Neural progenitor cell (in vitro differentiated cells): Measurements from ENCODE around the gene LGSN. TPM values are rescaled to one million over a fixed set of nuclear protein-coding genes. Genes with fewer than 3 reads are reported as not detected.

Source experiments
- DNase-seq: peaks from one replicate; pipeline ENCODE4 v3.0.0-alpha.2; 2016; ENCODE audit warnings: low spot score
- H2AFZ ChIP-seq: fragments of 200-600 bp; sonication (generic); replicated peaks from 2 replicates; pipeline ENCODE4 v1.6.1; 2016; ENCODE audit warnings: antibody characterized with exemption
- H3F3A ChIP-seq: fragments of 200-600 bp; sonication (generic); 2 replicates; pipeline ENCODE4 v1.6.1; 2016; ENCODE audit warnings: antibody characterized with exemption, low read depth
- H3K27ac ChIP-seq: fragments of 200-600 bp; sonication (generic); 2 replicates; pipeline ENCODE4 v1.5.1; 2016; ENCODE audit warnings: mild to moderate bottlenecking
- H3K27me3 ChIP-seq: fragments of 200-600 bp; sonication (generic); 2 replicates; pipeline ENCODE4 v1.6.1; 2016; ENCODE audit warnings: mild to moderate bottlenecking, moderate library complexity
- H3K36me3 ChIP-seq: fragments of 200-600 bp; sonication (generic); 2 replicates; pipeline ENCODE4 v1.5.1; 2016
- H3K4me1 ChIP-seq: fragments of 200-600 bp; sonication (generic); 2 replicates; pipeline ENCODE4 v1.6.1; 2016; ENCODE audit warnings: mixed run types
- H3K4me2 ChIP-seq: fragments of 200-600 bp; sonication (generic); 2 replicates; pipeline ENCODE4 v1.6.1; 2016
- H3K4me3 ChIP-seq: fragments of 200-600 bp; sonication (generic); 2 replicates; pipeline ENCODE4 v1.5.1; 2016
- H3K79me2 ChIP-seq: fragments of 200-600 bp; sonication (generic); 2 replicates; pipeline ENCODE4 v1.6.1; 2016; ENCODE audit warnings: low read depth
- H3K9ac ChIP-seq: fragments of 200-600 bp; sonication (generic); 2 replicates; pipeline ENCODE4 v1.6.1; 2016
- H3K9me3 ChIP-seq: fragments of 200-600 bp; sonication (generic); 2 replicates; pipeline ENCODE4 v1.5.1; 2016; ENCODE audit warnings: low read depth
- H4K20me1 ChIP-seq: fragments of 200-600 bp; sonication (generic); 2 replicates; pipeline ENCODE4 v1.6.1; 2016; ENCODE audit warnings: low read depth
- H3K27ac Mint-ChIP-seq: 3 replicates; pipeline ENCODE4 v1.8.0; 2021; ENCODE audit warnings: mixed read lengths
- H3K27me3 Mint-ChIP-seq: 2 replicates; pipeline ENCODE4 v1.8.0; 2022; ENCODE audit warnings: low read depth, mild to moderate bottlenecking, inconsistent platforms, moderate library complexity, mixed read lengths; ENCODE audit not compliant: insufficient read depth
- H3K36me3 Mint-ChIP-seq: 3 replicates; pipeline ENCODE4 v1.8.0; 2021; ENCODE audit warnings: mixed read lengths
- H3K4me1 Mint-ChIP-seq: 3 replicates; pipeline ENCODE4 v1.8.0; 2021; ENCODE audit warnings: mixed read lengths
- H3K4me3 Mint-ChIP-seq: 3 replicates; pipeline ENCODE4 v1.8.0; 2021; ENCODE audit warnings: mild to moderate bottlenecking, moderate library complexity, mixed read lengths
- H3K9me3 Mint-ChIP-seq: 3 replicates; pipeline ENCODE4 v1.8.0; 2020; ENCODE audit warnings: mixed read lengths
- EZH2 ChIP-seq: fragments of 200-600 bp; sonication (generic); IDR thresholded peaks from 2 replicates; pipeline ENCODE4 v1.6.1; 2017; ENCODE audit warnings: antibody characterized with exemption, mild to moderate bottlenecking, moderate library complexity
- EZH2phosphoT487 ChIP-seq: fragments of 200-600 bp; sonication (generic); IDR thresholded peaks from 2 replicates; pipeline ENCODE4 v1.6.1; 2017; ENCODE audit warnings: antibody characterized with exemption
- total RNA-seq: library from RNA; depleted of rRNA; stranded (reverse); fragments of >200 nt; gene quantifications from 2 replicates; pipeline ENCODE4 v1.2.3, GENCODE V29; 2015; ENCODE audit warnings: low replicate concordance
- TF ChIP-seq, protein P1 (sequence below): fragments of 200-600 bp; sonication (generic); IDR thresholded peaks from 2 replicates; pipeline ENCODE4 v1.5.1; 2017; ENCODE audit warnings: antibody characterized with exemption, mild to moderate bottlenecking

LGSN gene
- total RNA-seq, 1 donor from 2014 or later, result 0.09 TPM

DNA sequence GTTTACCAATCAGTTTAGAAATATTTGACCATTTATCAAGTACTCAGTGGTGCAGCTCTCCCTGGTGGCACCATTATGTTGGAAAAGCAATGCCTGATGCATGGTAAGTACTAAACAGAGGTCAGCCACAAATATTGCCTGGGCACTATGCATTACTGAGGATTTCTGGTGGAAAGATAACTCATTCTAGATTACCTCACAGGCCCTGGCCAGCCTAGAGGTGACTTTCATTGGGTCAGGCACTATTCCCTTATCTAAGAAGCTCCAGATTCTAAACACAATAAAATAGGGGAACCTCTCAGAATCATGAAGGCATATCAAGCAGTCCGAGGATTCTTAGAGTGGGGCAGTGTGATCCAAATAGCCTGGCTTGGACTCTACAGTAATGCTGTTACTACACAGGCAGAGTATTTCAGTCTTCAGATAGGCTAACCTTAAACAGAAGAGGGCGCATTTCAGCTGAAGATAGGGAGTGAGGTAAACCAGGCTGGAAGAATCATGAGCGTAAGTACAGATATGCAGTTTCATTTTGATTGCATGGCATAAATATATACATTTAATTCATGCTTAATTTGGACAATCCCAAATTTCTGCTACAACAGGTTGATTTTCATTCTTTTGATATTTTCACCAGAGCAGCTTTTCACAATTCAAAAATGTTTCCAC, 12.1 kb downstream of the LGSN start:
- Histone ChIP-seq H3F3A (no peaks in the 10 kb centered on the region), H3K27ac (no peak overlapping the region), H4K20me1 (no peaks in the 10 kb centered on the region), H3K36me3 (no peaks in the 10 kb centered on the region), H3K4me3 (no peak overlapping the region), H3K79me2 (no peaks in the 10 kb centered on the region), H3K4me2 (no peak overlapping the region), H3K9me3 (no peaks in the 10 kb centered on the region), H2AFZ (no peak overlapping the region), H3K27me3 (no peaks in the 10 kb centered on the region), H3K4me1 (no peaks in the 10 kb centered on the region), H3K9ac (no peak overlapping the region)
- H3K27ac Mint-ChIP-seq, result no peak overlapping the region
- no peaks in the 10 kb centered on the region for H3K36me3 Mint-ChIP-seq
- H3K4me3 Mint-ChIP-seq, result no peak overlapping the region
- no peak for TF ChIP-seq EZH2phosphoT487
- TF ChIP-seq, protein P1, sequence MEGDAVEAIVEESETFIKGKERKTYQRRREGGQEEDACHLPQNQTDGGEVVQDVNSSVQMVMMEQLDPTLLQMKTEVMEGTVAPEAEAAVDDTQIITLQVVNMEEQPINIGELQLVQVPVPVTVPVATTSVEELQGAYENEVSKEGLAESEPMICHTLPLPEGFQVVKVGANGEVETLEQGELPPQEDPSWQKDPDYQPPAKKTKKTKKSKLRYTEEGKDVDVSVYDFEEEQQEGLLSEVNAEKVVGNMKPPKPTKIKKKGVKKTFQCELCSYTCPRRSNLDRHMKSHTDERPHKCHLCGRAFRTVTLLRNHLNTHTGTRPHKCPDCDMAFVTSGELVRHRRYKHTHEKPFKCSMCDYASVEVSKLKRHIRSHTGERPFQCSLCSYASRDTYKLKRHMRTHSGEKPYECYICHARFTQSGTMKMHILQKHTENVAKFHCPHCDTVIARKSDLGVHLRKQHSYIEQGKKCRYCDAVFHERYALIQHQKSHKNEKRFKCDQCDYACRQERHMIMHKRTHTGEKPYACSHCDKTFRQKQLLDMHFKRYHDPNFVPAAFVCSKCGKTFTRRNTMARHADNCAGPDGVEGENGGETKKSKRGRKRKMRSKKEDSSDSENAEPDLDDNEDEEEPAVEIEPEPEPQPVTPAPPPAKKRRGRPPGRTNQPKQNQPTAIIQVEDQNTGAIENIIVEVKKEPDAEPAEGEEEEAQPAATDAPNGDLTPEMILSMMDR, result peak; percentile 62
- TF ChIP-seq EZH2, result no peak
- H3K9me3 Mint-ChIP-seq, result no peaks in the 10 kb centered on the region
- DNase-seq, result peak; percentile 55
- H3K4me1 Mint-ChIP-seq, result no peaks in the 10 kb centered on the region
- no peaks in the 10 kb centered on the region for H3K27me3 Mint-ChIP-seq

DNA sequence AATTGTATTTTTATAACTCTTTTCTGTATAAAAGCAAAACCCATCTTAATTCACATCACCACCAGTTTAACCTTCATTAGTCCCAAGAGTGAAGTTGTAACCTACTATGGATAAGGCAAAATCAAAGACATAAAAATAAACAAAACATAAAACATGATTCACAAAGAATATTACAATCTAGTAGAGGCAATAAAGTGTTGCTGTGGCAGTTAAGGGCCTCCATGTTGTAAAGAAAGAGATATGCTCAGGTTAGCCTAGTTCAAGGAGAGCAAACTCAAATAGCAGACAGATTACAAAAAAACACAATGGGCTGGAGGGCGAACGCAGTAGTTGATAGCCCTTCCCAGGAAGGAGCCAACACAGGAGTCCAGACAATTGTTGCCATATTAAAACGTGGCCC, 13.4 kb downstream of the LGSN start:
- no peaks in the 10 kb centered on the region for H3K36me3 ChIP-seq
- no peaks in the 10 kb centered on the region for H3K4me1 ChIP-seq
- H3K27ac Mint-ChIP-seq, result no peak overlapping the region
- H3K79me2 ChIP-seq, result no peaks in the 10 kb centered on the region
- no peaks in the 10 kb centered on the region for H3K36me3 Mint-ChIP-seq
- no peak overlapping the region for H3K4me3 Mint-ChIP-seq
- no peaks in the 10 kb centered on the region for H3K27me3 ChIP-seq
- H3K4me2 ChIP-seq, result no peak overlapping the region
- H3K27me3 Mint-ChIP-seq, result no peaks in the 10 kb centered on the region
- no peak overlapping the region for H3K4me3 ChIP-seq
- no peak overlapping the region for H3K27ac ChIP-seq
- TF ChIP-seq EZH2phosphoT487 (no peak), EZH2 (no peak)
- TF ChIP-seq, protein P1, result no peak
- no peaks in the 10 kb centered on the region for H4K20me1 ChIP-seq
- H3K9me3 Mint-ChIP-seq, result no peaks in the 10 kb centered on the region
- no peaks in the 10 kb centered on the region for H3K9me3 ChIP-seq
- no peak overlapping the region for H2AFZ ChIP-seq
- no peak overlapping the region for H3K9ac ChIP-seq
- no peaks in the 10 kb centered on the region for H3K4me1 Mint-ChIP-seq
- no peaks in the 10 kb centered on the region for H3F3A ChIP-seq
- DNase-seq, result no peak

DNA sequence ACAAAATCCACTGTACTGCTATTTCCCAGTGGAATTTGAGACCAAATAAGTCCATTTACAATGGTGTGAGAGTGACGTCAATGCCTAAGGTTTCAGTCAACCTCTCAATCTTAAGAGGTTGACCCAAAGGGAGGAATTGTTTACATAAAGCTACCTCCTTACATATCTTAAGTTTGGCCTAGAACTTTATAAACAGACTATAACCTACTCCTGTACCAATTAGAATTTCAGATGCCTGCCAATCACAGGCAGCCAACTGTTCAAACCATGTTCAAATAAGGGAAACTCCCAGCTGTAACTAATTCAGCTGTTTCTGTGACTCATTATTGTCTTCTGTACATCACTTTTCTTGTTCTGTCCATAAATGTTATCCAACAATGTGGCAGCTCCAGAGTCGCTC, 14.5 kb downstream of the LGSN start:
- no peaks in the 10 kb centered on the region for H3K79me2 ChIP-seq
- Mint-ChIP-seq H3K4me3 (no peak overlapping the region), H3K4me1 (no peaks in the 10 kb centered on the region), H3K36me3 (no peaks in the 10 kb centered on the region), H3K27ac (no peak overlapping the region), H3K27me3 (no peaks in the 10 kb centered on the region), H3K9me3 (no peaks in the 10 kb centered on the region)
- DNase-seq, result no peak
- H3K27ac ChIP-seq, result no peak overlapping the region
- no peak for TF ChIP-seq EZH2phosphoT487
- TF ChIP-seq, protein P1, result no peak
- TF ChIP-seq EZH2, result no peak
- H3K4me1 ChIP-seq, result no peaks in the 10 kb centered on the region
- no peak overlapping the region for H3K4me3 ChIP-seq
- H4K20me1 ChIP-seq, result no peaks in the 10 kb centered on the region
- no peaks in the 10 kb centered on the region for H3K27me3 ChIP-seq
- H3K36me3 ChIP-seq, result no peaks in the 10 kb centered on the region
- H2AFZ ChIP-seq, result no peak overlapping the region
- no peaks in the 10 kb centered on the region for H3F3A ChIP-seq
- no peaks in the 10 kb centered on the region for H3K9me3 ChIP-seq
- H3K9ac ChIP-seq, result no peak overlapping the region
- H3K4me2 ChIP-seq, result no peak overlapping the region
